Stimulated activated CD4-positive, alpha-beta T cell treated with anti-CD3 and anti-CD28 coated beads, Interleukin-4, amount 100 ng/mL, for 48 hours (primary cell): ENCODE measurements around the gene WDR7.
"Not testable (repeated sequence)": the region's sequence is repeated elsewhere in the genome, so short reads cannot be mapped to it uniquely, and the experiment has no call there.

Experiments used
- DNase-seq, 2 donors: peaks; one replicate each; pipeline ENCODE4 v3.0.0-alpha.2; 2020; ENCODE audit warnings: low read depth in 2 of 2

The WDR7 gene

DNA sequence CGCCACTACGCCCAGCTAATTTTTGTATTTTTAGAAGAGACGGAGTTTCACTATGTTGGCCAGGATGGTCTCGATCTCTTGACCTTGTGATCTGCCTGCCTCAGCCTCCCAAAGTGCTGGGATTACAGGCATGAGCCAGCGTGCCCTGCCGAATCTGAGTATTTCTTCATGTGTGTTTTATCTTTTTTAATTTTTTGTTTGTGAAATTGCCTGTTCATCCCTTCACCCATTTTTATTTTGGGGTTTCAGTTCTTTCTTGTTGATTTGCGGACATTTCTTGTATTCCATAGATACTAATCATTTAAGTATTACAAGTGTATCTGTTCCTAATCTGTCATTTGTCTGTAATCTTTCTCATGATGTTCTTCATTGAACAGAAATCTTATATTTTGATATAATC lies 3.1 kb downstream of the WDR7 start:
- DNase-seq = not testable (repeated sequence)

DNA sequence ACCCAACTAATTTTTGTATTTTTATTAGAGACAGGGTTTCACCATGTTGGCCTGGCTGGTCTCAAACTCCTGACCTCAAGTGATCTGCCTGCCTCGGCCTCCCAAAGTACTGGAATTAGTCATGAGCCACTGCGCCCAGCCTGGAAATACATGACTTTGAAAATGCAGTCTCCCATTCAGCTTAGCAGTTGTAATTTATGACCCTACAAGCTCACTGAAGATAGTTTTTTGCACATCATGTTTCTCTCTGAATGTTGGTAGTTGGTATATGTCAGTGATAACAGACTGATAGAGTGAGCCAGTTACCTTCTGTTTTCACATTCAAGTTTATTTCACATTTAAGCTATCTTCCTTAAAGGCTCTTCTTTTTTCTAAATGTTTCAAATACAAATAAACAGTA lies 7.1 kb downstream of the WDR7 start:
- DNase-seq = no peak

DNA sequence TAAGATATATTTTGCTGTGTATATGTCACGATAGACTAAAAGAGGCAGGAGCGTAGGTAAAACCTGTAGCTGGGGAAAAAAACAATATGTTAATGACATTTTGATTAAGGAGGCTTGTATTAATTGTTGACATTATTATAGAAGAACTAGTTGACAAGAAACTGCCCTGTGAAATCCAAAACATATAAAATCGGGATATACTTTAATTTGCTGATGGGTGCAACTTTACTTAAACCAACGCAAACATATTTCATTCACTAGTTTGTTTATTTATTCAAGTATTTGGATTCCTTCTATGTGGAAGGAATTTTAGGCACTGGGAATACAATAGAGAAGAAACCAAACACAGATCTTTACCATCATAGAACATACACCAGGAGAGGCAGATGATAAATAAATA lies 8.0 kb downstream of the WDR7 start:
- DNase-seq = no peak

DNA sequence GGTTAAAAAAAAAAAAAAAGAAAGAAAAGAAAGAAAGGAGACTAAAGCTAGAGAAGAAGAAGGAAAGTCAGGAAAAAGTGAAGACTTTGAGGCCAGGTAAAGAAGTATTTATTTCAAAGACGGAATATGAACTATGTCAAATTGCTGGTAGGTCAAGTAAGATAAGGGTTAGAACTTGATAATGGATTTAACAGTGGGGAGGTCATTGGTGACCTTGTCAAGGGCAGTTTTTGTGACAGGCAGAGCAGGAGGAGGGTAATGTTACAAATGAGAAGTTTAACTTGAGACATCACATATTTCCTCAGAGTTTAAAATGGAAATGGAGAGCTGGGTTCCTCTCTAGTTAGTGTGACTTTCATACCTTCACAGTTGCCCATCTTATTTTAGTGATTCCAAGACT lies 9.5 kb downstream of the WDR7 start:
- DNase-seq = no peak

DNA sequence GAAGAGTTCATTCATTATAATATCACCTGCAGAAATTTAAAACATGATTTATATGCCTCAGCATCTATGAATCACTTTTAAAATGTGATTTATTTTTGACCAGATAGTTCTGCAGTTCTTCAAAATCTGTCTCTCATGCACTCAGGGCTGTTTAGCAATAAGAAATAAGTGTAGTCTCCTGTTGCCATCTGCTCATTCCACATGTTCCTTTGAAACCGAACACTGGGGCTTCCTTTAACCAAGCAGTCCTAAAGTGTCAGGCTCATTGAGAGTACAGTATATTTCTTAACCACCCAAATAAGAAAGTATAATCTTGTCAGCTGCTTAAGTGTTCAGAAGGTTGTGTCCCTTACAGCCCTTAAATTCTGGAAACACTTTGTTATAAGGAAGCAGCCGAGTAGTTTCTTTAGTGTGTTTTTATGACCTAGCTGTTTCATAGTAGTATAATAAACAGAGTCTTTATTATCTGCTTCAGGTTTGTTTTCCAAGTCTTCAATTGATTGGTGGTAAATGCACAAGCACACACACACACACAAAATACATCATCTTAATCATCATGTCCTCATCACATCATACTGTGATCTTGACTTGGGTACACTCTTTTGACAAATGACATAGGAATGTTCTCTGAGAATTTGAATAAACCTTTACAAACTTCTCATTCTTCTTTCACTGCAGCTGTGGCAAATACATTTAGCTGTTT lies 10.4 kb downstream of the WDR7 start:
- no peak for DNase-seq

DNA sequence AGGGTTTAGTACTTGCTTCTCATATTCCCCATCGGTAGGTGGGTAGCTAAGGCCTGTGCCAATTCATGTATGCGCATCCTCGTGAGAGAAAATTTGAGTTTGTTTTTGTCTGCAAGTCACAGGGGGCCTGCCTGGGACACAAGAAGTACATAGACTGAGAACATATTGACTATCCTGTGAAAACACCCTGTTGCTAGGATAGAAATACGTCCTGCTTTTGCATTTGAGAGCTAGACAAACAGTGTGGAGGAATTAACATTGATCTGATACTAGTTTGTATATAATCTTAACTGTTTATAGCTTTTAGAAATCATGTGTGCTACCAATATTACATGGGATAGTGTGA lies 10.9 kb downstream of the WDR7 start:
- DNase-seq = no peak

DNA sequence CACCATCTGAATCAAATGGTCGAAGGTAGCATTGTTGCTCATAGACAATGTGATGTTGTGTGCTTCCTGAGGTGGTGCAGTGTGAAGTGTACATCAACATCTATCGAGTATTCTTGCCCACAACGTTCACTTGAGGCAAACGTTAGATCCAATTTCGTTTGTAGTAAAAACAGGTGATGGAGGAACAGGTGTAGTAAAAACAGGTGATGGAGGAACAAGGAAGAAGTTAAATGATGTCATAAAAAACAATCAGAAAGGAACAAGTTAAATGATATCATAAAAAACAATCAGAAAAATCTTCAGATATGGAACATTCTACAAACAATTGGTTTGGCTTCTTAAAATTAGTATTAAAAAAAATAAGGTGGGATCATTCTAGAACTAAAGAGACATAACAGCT lies 11.3 kb downstream of the WDR7 start:
- no peak for DNase-seq

DNA sequence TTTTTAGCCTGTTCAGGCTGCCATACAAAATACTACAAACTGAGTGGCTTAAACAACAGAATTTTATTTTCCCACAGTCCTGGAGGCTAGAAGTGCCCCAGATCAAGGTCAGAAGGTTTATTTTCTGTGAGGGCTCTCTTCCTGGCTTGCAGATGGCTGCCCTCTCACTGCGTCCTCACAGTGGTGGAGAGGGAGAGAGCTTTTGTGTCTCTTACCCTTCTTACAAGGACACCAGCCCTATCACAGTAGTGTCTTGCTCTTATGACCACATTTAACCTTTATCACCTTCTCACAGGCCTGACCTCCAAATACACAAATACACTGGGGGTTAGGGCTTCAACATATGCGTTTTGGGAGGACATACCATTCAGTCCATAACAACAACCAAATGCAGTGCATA lies 11.7 kb downstream of the WDR7 start:
- no peak for DNase-seq

DNA sequence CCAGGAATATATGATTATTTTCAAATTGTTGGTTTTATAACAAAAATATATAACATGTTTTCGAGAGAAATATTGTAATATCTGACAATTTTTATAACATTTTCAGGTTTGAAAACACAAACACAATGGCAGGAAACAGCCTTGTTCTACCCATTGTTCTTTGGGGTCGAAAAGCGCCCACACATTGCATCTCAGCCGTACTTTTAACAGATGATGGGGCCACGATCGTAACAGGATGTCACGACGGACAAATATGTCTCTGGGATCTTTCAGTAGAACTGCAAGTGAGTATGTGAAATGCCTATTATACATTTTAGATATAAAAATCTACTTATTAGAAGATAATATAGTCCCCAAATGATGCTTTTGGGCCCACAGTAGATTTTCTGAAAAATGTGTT lies 21.2 kb downstream of the WDR7 start:
- no peak for DNase-seq

DNA sequence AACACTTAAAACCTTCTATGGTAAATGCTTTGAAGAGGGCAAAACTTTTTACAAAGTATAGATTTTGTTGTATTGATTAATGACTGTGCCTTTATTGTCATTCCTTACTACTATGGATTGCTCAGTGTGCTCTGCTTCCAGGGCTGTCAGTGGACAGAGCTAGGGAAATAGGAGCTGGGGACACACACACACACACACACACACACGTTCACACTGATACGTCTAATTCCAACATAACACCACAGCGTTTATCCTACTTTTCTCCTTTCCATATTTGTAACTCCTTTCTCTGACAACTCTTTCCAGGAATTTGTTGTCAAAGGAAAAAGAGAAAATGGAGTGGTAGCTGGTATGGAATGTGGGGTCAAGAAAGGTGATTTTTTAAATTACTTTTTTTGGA lies 21.8 kb downstream of the WDR7 start:
- no peak for DNase-seq

DNA sequence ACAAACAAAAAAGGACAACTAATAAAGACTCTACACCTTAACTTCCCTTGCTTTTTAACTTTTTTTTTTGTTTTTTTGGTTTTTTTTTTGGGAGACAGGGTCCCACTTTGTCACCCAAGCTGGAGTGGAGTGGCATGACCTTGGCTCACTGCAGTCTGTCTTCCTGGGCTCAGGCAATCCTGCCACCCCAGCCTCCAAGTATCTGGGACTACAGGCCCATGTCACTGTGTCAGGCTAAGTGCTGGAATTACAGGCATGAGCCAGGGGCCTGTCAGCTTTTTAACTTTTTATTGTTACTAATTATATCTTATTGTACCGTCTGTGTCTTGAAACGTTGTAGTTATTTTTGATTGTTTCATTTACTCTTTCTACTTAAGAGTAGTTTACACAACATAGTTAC lies 25.5 kb downstream of the WDR7 start:
- no peak for DNase-seq

DNA sequence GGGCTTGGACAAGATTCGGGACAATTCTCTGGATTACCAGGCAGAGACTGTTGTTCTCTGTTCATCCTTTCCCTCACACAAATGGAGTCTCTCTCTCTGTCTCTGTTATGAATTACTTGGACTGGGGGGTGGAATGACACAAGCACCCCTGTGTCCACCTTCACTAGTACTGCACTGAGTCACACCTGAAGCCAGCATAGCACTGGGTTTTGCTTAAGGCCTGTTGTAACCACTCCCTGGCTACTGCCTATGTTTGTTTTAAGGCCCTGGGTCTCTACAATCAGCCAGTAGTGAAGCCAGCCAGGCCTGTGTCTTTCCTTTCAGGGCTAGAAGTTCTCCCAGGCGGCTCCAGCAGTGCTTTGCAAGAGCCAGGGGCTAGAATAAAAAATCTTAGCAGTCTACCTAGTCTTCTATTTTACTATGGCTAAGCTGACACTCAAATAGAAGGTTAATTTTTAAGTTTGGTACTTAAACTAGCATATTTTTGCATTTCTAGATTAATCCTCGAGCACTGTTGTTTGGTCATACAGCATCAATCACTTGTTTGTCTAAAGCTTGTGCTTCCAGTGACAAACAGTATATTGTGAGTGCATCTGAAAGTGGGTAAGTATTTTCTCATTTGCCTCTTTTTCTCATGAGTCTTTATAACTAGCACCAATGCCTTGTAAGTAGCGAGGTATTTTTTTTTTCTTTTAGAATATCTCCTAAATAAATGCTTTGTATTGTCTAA lies 27.8 kb downstream of the WDR7 start:
- no peak for DNase-seq

DNA sequence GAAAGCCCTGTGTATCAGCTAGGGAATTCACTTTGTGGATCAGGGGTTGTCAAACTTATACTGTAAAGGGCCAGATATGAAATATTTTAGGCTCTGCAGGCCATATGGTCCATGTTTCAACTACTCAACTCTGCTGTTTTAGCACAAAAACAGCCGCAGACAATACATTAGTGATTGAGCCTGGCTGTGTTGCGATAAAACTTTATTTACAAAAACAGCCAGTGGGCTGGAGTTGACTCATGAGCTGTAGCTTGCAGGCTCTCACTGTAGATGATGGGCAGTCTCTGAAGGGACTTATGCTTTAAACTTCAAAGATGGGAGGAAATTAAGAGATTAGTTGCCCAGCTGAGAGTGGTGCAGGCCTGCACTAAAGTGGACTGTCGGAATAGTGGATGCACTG lies 33.1 kb downstream of the WDR7 start:
- no peak for DNase-seq

DNA sequence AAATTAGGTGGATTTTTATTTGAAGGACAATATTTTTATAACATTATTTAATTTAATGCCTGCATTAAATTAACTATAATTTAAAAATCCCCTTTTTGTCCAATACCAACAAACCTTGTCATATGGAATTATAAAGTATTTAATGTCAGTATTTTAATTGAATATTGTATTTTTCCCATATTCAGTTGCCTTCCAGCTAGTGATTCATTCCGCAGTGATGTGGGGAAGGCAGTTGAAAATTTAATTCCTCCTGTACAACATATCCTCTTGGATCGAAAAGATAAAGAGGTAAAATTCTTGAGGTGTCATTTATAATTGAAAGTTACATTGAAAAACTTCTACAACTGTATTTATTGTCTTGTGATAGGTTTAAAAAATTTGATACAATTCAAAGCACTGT lies 40.4 kb downstream of the WDR7 start:
- DNase-seq = no peak

DNA sequence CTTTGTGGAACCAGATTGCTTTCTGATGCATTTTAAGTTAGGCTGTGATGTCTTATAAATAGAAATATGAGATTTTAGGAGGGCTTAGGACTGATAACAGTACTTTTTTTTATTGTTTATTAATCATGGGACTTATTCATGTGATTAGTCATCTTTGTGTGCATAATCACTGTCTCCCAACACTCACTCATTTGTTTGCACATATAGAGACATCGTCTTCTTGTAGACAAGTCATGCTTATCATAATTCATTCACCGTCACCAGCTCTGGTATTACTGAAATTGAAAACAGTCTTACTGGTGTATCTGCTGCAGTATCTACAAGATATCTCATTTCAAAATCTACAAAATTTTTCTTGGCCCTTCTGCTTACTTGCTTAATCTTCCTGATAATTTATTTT lies 45.8 kb downstream of the WDR7 start:
- no peak for DNase-seq

DNA sequence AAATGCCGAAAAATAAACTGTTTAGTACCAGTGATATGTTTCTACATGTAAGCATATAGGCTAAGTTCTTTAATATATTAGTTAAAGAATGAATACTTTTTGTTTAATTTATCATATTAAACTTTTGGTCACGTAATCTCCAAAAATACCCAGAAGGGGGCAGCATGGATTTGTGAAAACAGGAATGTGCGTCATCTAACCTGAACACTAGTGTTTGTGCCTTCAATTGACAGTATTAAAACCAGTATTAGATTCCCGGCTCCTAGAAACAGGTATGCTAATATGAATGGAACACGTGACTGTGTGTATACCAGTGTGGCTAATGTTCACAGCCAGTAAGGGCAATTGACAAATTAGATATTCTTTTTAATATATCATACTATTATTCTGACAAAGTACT lies 51.8 kb downstream of the WDR7 start:
- DNase-seq = no peak

DNA sequence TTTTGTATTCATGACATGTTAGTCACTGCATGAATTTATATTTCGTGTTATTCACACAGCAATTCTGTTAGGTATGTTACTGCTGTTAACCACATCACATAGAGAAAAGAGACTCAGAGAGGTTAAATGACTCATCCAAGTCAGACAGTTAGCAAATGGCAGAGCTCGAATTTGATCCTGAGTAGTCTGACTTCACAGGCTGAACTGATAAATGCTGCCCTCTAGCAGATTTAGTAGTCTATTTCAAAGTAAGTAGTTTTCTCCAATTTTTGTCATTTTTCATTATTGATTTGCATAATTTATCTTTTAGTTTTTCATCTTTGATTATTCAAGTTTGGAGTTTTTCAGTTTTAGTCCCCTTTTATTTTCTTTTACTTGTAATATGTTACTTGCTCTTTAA lies 58.3 kb downstream of the WDR7 start:
- DNase-seq = peak in 1 of 2 donors; percentile 9

DNA sequence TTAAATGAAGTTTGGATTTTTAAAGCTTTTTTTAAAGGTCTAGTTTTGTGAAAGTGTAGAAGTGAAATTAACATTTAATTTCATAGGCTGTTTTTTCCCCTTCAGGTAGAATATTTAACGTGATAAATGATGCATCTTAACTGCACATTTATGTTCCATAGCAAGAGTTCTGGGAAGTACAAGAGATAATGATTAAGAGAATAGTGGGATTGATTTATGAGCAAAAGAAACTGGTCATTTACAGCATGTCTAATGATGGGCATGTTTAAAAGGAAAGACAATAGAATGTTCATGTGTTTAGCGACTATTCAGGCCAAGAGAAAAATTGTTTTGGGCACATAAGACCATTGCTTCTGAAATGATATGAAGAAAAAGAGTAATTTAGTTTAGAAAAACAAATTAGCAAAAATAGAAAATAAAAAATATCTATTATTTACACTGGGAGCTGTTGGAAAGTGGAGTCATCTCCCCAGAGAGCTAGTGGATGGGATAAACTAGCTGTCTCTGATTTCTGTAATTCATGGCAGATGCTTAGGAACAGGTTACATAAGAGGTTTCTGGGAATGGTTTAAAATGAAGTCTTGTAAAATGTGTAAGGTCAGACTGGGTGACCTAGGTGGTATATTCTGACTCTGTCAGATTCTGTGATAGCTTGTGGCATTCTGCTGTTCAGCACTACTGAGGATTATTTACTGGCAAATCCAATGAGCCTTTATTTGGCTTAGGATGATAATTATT lies 60.7 kb downstream of the WDR7 start:
- DNase-seq = no peak

DNA sequence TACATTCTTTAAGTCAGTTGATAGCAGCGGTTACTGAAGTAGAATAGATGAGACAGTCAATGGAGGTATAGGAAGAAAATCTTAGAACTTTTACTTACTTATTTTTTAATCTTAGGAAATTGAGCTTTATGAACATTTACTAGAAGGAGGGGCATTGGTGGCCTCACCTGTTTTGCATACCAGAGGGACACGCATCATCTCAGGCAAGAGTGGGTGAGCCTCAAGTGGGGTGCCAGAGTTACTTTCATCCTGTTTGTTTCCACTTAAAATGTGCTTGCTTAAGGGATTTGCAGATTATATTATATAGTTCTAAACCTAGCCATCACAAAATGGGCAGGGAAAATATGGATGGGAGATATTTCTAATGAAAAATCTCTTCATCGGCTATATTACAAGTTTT lies 61.6 kb downstream of the WDR7 start:
- no peak for DNase-seq

DNA sequence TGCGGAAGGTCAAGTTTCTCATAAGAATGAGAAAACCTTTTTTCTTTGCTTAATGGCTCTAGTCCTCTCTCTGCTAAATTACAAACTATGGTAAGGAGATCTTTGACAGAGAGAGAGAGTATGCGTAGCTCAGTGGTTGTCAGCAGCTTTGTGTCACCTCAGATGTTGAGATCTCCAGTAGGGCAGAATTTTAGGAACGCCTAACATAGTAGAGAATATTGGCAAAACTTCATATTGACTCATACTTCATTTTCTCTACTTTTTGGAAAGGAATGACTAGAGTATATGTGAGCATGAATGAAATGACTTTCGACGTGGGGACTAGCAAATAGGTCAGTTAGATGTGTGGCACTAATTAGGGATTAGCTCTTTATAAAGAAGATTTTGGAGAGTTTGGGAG lies 64.0 kb downstream of the WDR7 start:
- no peak for DNase-seq

DNA sequence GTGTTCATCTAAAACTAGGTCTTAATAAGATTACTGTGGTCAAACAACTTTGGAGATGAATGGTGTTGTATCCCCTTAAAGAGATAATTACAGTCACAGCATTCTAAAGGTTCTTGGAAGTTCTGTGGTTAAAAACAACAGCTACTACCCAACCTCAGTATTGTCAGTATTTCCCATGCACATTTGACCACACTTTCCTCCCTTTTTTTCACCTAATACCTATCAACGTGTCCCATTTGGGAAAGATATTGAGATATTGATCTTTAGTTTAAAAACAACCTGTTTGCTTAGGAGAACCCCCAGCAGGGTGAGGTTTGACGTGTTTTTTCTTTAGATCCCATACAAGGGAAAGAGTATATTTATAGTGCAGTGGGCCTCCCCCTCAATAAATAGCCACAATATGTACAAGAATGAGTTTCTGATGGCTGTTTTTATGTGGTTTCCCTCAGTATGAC lies 65.6 kb downstream of the WDR7 start:
- no peak for DNase-seq

DNA sequence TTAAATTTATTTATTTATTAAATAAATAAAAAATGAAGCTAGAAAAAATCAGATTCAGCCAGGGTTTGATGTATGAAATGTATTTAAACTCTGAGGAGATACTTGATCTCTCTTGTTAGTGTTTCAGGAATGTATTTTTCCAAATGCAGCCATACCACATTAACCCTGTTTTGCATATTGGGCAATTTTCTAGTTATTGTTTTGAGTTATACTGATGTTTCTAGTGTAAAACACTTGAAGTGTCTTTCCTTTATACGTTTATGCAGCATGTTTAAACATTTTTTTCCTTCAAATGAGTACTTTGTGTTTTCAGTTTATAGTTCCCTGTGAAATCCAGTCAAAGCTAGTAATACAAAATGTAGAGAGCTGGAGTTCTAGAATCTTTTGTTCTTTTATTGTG lies 69.9 kb downstream of the WDR7 start:
- DNase-seq = no peak

DNA sequence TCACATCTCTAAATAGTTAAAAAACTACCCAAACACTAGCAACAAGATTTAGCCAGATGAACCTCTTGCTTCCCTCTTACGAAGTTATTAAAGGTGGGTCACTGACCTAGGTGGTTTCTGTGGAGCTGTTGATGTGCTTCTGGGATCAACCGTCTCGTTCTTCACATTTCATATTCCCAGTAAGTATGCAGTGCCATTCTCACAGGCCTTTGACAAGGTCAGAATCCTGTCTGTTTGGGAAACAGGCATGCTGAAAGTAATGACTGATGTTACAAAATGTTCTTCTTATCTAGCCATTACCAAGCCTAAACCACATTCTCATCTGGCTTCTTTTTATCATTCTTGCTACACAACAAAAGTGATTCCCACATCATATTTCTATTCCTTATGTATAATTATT lies 70.3 kb downstream of the WDR7 start:
- DNase-seq = no peak
